Measurements from ENCODE around the gene CACFD1.

The CACFD1 gene

DNA sequence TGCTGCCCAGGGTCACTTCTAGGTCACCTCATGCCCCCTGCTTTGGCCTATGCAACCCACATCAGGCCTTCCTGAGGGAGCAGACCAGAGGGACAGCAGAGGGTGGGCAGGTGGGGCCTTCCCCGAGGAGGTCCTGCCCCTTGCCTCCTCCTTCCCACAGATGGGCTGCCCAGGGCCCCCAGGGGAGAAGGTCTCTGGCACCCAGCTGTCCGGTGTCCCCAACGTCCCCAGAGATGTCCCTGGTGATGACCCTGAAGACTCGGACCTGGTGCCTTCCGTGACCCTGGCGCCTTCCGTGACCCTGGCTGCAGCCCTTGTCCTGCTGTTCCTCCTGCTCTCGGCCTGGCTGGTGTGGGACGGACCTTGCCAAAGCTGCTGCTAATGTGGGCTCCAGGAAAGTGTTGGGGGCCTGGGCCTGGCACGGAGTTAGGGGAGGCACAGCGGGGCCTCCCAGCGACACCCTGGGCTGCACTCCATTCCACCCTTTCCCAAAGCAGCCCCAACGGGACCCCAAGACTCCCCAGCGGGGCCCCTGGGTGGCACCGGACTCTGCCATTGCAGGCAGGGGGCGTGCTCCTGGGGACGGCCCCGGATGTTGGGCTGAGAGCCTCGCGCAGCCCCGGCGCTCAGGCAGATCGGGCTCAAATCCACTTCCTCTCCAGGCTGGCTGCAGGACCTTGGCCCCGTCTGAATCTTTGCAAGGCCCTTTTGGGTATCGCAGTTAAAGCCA, 25.9 kb downstream of the CACFD1 start:
- no peak for DNase-seq

- no peak for DNase-seq
These were observed 27.6 kb downstream of the CACFD1 start for GRCh38 chr9:133487331-133487725.

- DNase-seq, result no peak
These were observed 29.0 kb downstream of the CACFD1 start for GRCh38 chr9:133488686-133489252.

GRCh38 chr9:133489253-133490190, 29.7 kb downstream of the CACFD1 start:
- DNase-seq, result no peak

DNA sequence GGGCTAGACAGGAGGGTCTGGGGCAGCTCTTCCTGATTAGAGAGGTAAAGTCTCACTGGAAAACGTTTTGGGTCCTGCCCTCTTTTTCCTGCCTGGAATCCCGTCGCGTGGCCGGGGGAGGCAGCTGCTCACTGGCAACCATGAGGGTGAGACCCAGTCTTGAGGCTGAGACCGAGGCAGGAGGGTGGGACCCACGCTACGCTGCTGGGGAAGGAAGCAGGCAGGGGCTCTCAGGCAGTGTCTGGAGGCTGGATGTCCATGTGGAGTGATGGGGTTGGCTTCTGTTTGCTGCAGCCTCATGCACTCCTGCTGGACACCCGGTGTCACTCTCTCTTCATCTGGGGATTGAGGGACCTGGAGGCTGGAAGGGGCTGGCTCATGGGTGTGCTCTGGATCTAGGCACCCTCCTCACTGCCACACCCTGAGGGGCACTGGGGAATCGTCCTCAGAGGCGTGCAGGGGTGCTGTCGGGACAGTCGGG, 30.5 kb downstream of the CACFD1 start:
- DNase-seq, result no peak

- DNase-seq, result no peak
These were observed 31.3 kb downstream of the CACFD1 start for GRCh38 chr9:133490865-133491655.

DNA sequence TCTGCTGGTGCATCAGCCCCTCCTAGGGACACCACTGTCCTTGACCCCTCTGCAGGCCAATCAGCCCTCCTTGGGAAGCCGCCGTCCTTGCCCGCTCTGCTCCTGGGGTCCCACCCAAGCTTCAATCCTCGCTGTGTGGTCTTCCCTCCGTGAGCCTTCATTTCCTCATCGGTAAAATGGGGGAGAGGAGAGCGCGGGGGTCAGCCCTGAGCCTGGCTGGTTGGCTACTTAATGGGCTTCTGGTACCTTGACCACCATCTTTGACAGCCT, 31.8 kb downstream of the CACFD1 start:
- DNase-seq, result no peak

GRCh38 chr9:133492061-133493021, 32.6 kb downstream of the CACFD1 start:
- DNase-seq, result no peak

- no peak for DNase-seq
These were observed 33.6 kb downstream of the CACFD1 start for GRCh38 chr9:133493428-133493827.

DNA sequence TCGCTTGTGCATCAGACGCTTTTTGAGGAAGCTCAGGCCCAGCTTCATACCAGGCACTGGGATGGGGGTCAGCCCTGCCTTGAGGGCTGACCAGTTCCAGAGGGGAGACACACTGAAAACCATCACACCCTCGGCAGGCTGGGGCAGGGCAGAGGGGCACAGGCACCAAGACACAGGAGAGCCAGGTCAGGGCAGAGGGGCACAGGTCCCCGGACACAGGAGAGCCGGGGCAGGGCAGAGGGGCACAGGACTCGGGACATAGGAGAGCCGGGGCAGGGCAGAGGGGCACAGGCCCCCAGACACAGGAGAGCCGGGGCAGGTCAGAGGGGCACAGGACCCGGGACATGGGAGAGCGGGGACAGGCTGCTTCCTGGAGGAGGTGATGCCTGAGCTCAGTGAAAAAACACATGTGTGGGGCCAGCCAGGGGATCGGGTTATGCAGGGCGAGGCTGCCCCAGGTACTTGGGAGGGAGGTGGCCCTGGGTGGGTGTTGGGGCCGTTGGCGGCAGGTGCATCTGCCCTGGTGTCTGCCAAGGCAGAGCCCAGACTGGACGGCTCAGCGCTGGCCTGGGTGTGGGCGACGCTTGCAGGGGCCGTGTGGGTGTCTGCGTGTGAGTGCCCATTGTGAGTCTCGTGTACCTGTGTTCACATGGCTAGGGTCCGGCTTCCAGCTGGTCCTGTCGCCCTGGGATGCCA, 34.2 kb downstream of the CACFD1 start:
- no peak for DNase-seq

DNA sequence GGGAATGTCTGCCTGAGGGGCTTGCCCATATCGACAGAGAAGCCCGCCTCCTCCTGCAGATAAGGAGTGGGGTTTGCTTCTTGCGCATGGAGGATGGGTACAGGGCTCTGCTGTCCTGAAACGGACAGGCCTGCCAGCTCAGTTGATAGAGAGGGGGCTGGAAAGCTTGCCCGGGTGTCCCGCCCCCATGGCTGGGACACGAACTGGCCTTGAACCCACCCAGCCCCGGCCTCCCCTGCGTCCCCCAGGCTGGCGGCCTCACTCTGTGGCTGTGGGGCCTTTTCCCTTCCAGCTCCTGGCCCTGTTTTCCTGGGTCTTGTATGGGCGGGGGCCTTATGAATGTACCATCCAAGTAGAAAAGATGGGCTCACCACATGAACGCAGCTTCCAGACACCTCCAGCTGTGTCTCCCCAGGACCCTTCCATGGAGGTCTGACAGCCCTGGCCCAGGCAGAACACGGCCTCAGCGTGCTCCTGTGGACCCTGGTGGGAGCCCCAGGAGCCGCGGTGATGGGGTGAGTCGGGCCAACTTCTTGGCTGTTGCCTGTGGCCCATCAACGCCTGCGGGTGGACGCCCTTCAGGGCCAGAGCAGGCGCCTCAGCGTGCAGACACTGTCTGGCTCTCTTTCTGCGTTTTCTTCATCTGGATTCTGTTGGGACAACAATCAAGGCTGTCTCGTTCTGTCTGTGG, 35.0 kb downstream of the CACFD1 start:
- DNase-seq, result no peak

- no peak for DNase-seq
These were observed 35.8 kb downstream of the CACFD1 start for GRCh38 chr9:133495327-133496293.

GRCh38 chr9:133496861-133497842, 37.4 kb downstream of the CACFD1 start:
- no peak for DNase-seq

- no peak for DNase-seq
These were observed 39.5 kb downstream of the CACFD1 start for GRCh38 chr9:133499132-133499891.

DNA sequence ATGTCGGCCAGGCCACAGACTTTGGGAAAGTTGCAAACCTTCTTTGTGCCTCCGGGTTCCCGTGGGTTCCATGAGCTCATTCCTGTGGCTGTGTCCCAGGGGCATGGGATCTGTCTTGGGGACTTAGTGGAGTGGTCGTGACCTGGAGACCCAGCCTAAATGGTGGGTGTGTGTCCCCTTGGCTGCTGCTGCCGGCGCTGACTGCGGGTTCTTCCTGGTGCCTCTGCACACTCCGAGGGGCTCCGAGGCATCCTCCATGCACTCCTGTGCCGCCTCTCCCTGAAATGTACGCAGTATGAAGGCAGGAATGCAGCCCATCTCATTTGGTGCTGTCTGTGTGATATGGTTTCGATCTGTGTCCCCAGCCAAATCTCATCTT, 40.1 kb downstream of the CACFD1 start:
- DNase-seq, result no peak

- DNase-seq, result no peak
These were observed 42.3 kb downstream of the CACFD1 start for GRCh38 chr9:133502112-133502511.

- DNase-seq, result no peak
These were observed 45.5 kb downstream of the CACFD1 start for GRCh38 chr9:133505186-133505830.
